Mesendoderm (in vitro differentiated cells): ENCODE measurements around the gene ZFYVE1.
A peak's percentile ranks its signal among the peaks of the same experiment; 100 is the strongest.
"Not testable (repeated sequence)": the region's sequence is repeated elsewhere in the genome, so short reads cannot be mapped to it uniquely, and the experiment has no call there.

Source experiments
- DNase-seq: peaks from one replicate; pipeline ENCODE4 v3.0.0; 2013
- H2AK5ac ChIP-seq: 2 replicates; pipeline ENCODE4 v1.6.1; 2013; ENCODE audit warnings: low read length, inconsistent platforms
- H2BK120ac ChIP-seq: 2 replicates; pipeline ENCODE4 v1.6.1; 2013; ENCODE audit warnings: low read depth, mild to moderate bottlenecking, low read length, moderate library complexity, mixed read lengths
- H2BK15ac ChIP-seq: replicated peaks from 2 replicates; pipeline ENCODE4 v1.6.1; 2013; ENCODE audit warnings: low read depth, mild to moderate bottlenecking, moderate library complexity
- H2BK5ac ChIP-seq: 2 replicates; pipeline ENCODE4 v1.6.1; 2013; ENCODE audit warnings: low read length, inconsistent platforms
- H3K18ac ChIP-seq: 2 replicates; pipeline ENCODE4 v1.6.1; 2013; ENCODE audit warnings: mild to moderate bottlenecking, low read length, mixed read lengths
- H3K23ac ChIP-seq: one replicate; pipeline ENCODE4 v1.6.1; 2013; ENCODE audit warnings: low read length
- H3K27ac ChIP-seq: 2 replicates; pipeline ENCODE4 v1.5.1; 2013; ENCODE audit warnings: low read depth, mild to moderate bottlenecking, inconsistent platforms, low read length, moderate library complexity
- H3K27me3 ChIP-seq: 2 replicates; pipeline ENCODE4 v1.6.1; 2013; ENCODE audit warnings: low read length, control low read depth, mild to moderate bottlenecking, inconsistent platforms; ENCODE audit not compliant: insufficient read depth, poor library complexity
- H3K36me3 ChIP-seq: 2 replicates; pipeline ENCODE4 v1.6.1; 2013; ENCODE audit warnings: low read length, inconsistent platforms; ENCODE audit not compliant: control insufficient read depth, insufficient read depth
- H3K4ac ChIP-seq: one replicate; pipeline ENCODE4 v1.6.1; 2013; ENCODE audit warnings: low read depth, mild to moderate bottlenecking, low read length, moderate library complexity
- H3K4me1 ChIP-seq: 2 replicates; pipeline ENCODE4 v1.6.1; 2013; ENCODE audit warnings: low read depth, low read length, inconsistent platforms; ENCODE audit not compliant: control insufficient read depth
- H3K4me2 ChIP-seq: 2 replicates; pipeline ENCODE4 v1.6.1; 2013; ENCODE audit warnings: low read length
- H3K4me3 ChIP-seq: 2 replicates; pipeline ENCODE4 v1.5.1; 2013; ENCODE audit warnings: mild to moderate bottlenecking, low read length
- H3K56ac ChIP-seq: one replicate; pipeline ENCODE4 v1.6.1; 2013; ENCODE audit warnings: low read length
- H3K79me1 ChIP-seq: 2 replicates; pipeline ENCODE4 v1.6.1; 2013; ENCODE audit warnings: low read length, inconsistent platforms
- H3K79me2 ChIP-seq: 2 replicates; pipeline ENCODE4 v1.6.1; 2013; ENCODE audit warnings: mild to moderate bottlenecking, low read length; ENCODE audit not compliant: control insufficient read depth, insufficient read depth
- H3K9ac ChIP-seq: 2 replicates; pipeline ENCODE4 v1.6.1; 2013; ENCODE audit warnings: low read length, inconsistent platforms
- H4K5ac ChIP-seq: one replicate; pipeline ENCODE4 v1.6.1; 2013; ENCODE audit warnings: low read length
- H4K8ac ChIP-seq: one replicate; pipeline ENCODE4 v1.6.1; 2013; ENCODE audit warnings: low read depth, mild to moderate bottlenecking, control low read depth, low read length, moderate library complexity
- WGBS: extraction: QIAGEN DNeasy Blood & Tissue Kit; methylation state at CpG from one replicate; pipeline ENCODE4 v1.1.7; 2013; ENCODE audit warnings: low lambda C conversion rate, missing lambda C conversion rate; ENCODE audit not compliant: insufficient coverage; ENCODE audit errors: extremely low coverage; 5-methylcytosine and 5-hydroxymethylcytosine counted together

Gene ZFYVE1

DNA sequence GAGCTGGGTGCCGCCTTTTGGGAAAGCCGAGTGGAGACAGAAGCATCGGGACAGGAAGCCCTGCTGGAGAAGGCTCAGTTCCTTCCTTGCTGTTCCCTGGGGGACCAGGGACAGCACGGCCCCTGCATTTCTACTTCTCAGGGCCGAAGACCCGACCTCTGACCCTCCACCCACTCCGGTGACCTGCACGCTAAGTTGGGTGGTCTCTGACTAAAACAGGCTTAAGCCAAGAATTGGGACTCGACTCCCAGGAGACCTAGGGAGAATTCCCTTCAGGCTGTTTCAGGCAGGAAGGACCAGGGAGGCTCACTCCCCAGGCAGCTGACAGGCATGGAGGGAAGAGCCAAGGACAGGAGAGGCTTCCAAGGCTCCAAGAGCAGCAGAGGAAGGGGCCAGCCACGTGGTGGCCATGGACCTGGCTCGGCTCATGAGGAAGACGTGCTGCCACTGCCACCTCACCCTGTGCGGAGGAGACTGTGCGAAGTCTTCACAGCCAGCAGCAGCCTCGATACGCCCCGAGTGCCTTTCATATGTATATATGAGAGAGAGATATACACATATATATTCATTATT lies 56.8 kb downstream of the ZFYVE1 start:
- Histone ChIP-seq H3K4ac (no peak overlapping the region), H3K18ac (no peak overlapping the region), H3K4me1 (no peaks in the 10 kb centered on the region), H3K9ac (no peak overlapping the region), H3K27ac (no peak overlapping the region), H3K23ac (no peak overlapping the region), H3K79me2 (no peaks in the 10 kb centered on the region), H4K8ac (no peak overlapping the region), H3K27me3 (no peaks in the 10 kb centered on the region), H3K79me1 (no peaks in the 10 kb centered on the region), H3K56ac (no peak overlapping the region), H2BK15ac (no peak overlapping the region), H3K36me3 (peaks cover 4% of the 10 kb centered on the region), H3K4me2 (no peak overlapping the region), H2BK120ac (no peak overlapping the region), H2BK5ac (no peak overlapping the region), H4K5ac (no peak overlapping the region), H3K4me3 (no peak overlapping the region), H2AK5ac (no peak overlapping the region)
- WGBS = no CpG with 5 or more reads among the region's 17 CpGs
- DNase-seq = no peak

DNA sequence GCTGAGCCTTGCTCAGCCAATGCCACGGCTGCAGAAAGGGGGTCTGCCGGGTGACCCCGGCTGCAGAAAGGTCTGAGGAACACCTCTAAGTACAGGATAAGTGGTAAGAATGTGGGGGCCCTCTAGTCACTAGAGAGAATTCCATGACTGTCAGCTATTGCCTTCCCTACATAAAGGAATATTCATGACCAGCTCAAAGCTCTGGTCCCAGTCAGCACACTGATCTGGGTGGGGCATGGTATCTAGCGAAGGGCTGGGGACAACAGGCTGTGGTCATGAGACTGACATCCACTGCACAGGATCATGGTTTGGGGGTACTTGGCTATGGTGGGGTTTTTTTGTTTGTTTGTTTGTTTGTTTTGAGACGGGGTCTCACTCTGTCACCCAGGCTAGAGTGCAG lies 58.6 kb downstream of the ZFYVE1 start:
- no CpG with 5 or more reads among the region's 5 CpGs for WGBS
- no peak overlapping the region for H4K8ac ChIP-seq

GRCh38 chr14:72966038-72966437 lies 60.9 kb downstream of the ZFYVE1 start:
- no CpG with 5 or more reads among the region's 6 CpGs for WGBS
- Histone ChIP-seq H4K8ac (no peak overlapping the region), H3K27me3 (no peaks in the 10 kb centered on the region), H3K56ac (no peak overlapping the region), H4K5ac (no peak overlapping the region), H2BK120ac (no peak overlapping the region), H3K27ac (no peak overlapping the region), H3K4ac (no peak overlapping the region), H3K79me1 (no peaks in the 10 kb centered on the region), H3K4me1 (no peaks in the 10 kb centered on the region), H3K4me3 (no peak overlapping the region), H3K36me3 (peaks cover 2% of the 10 kb centered on the region), H2BK5ac (no peak overlapping the region), H3K9ac (no peak overlapping the region), H2BK15ac (no peak overlapping the region), H2AK5ac (no peak overlapping the region), H3K4me2 (no peak overlapping the region), H3K23ac (no peak overlapping the region), H3K18ac (no peak overlapping the region), H3K79me2 (no peaks in the 10 kb centered on the region)
- DNase-seq = no peak

More for the DNA sequence above, 58.6 kb downstream of the ZFYVE1 start:
- no peak overlapping the region for H3K4me3 ChIP-seq
- no peak overlapping the region for H3K18ac ChIP-seq
- no peaks in the 10 kb centered on the region for H3K79me1 ChIP-seq
- H3K79me2 ChIP-seq = no peaks in the 10 kb centered on the region
- peaks cover 2% of the 10 kb centered on the region for H3K36me3 ChIP-seq
- H2BK120ac ChIP-seq = no peak overlapping the region
- H3K27ac ChIP-seq = no peak overlapping the region
- no peak overlapping the region for H4K5ac ChIP-seq
- no peak overlapping the region for H2BK5ac ChIP-seq
- DNase-seq = no peak
- H3K4me1 ChIP-seq = no peaks in the 10 kb centered on the region
- H3K27me3 ChIP-seq = no peaks in the 10 kb centered on the region
- no peak overlapping the region for H3K23ac ChIP-seq
- H2AK5ac ChIP-seq = no peak overlapping the region
- H2BK15ac ChIP-seq = no peak overlapping the region
- no peak overlapping the region for H3K9ac ChIP-seq
- H3K4me2 ChIP-seq = no peak overlapping the region
- no peak overlapping the region for H3K4ac ChIP-seq
- no peak overlapping the region for H3K56ac ChIP-seq

DNA sequence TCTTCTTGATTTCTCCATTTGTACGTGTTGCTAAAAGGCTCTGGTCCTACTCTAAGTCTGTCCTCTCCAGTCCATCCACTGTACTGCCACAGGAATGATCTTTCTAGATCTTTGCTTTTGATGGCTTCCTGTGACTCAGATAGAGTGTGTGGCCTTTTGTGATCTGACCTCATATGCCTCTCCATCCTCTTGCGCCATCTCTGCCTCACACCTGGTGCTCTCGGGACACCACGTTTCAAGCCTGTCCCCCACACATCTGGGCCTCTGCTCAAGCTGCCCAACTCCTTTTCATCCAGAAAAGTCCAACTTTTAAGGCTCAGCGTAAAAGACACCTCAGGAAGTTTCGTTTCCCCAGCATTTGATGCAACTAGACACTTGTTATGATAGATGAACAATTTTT lies 61.7 kb downstream of the ZFYVE1 start:
- no peak overlapping the region for H3K27ac ChIP-seq
- H3K9ac ChIP-seq = no peak overlapping the region
- H3K36me3 ChIP-seq = peaks cover 2% of the 10 kb centered on the region
- no peak overlapping the region for H2BK15ac ChIP-seq
- no peak overlapping the region for H3K4me3 ChIP-seq
- H2BK120ac ChIP-seq = no peak overlapping the region
- H3K27me3 ChIP-seq = no peaks in the 10 kb centered on the region
- DNase-seq = no peak
- no peak overlapping the region for H3K56ac ChIP-seq
- no peak overlapping the region for H2AK5ac ChIP-seq
- H3K4ac ChIP-seq = no peak overlapping the region
- no peak overlapping the region for H2BK5ac ChIP-seq
- no peaks in the 10 kb centered on the region for H3K79me1 ChIP-seq
- no CpG with 5 or more reads among the region's 6 CpGs for WGBS
- H3K18ac ChIP-seq = no peak overlapping the region
- H3K4me1 ChIP-seq = no peaks in the 10 kb centered on the region
- no peak overlapping the region for H3K4me2 ChIP-seq
- H4K5ac ChIP-seq = no peak overlapping the region
- H3K79me2 ChIP-seq = no peaks in the 10 kb centered on the region
- H3K23ac ChIP-seq = no peak overlapping the region
- H4K8ac ChIP-seq = no peak overlapping the region

GRCh38 chr14:72962829-72963312 lies 64.0 kb downstream of the ZFYVE1 start:
- H2AK5ac ChIP-seq = no peak overlapping the region
- no peak overlapping the region for H2BK120ac ChIP-seq
- no peaks in the 10 kb centered on the region for H3K79me2 ChIP-seq
- H3K23ac ChIP-seq = no peak overlapping the region
- no peak overlapping the region for H3K4ac ChIP-seq
- no peak overlapping the region for H3K4me3 ChIP-seq
- no peak overlapping the region for H2BK15ac ChIP-seq
- no peaks in the 10 kb centered on the region for H3K79me1 ChIP-seq
- peak; percentile 86 for DNase-seq
- no CpG with 5 or more reads among the region's 6 CpGs for WGBS
- H4K8ac ChIP-seq = no peak overlapping the region
- H4K5ac ChIP-seq = no peak overlapping the region
- H3K27ac ChIP-seq = no peak overlapping the region
- H3K18ac ChIP-seq = no peak overlapping the region
- no peak overlapping the region for H3K9ac ChIP-seq
- no peak overlapping the region for H3K4me2 ChIP-seq
- no peaks in the 10 kb centered on the region for H3K4me1 ChIP-seq
- no peak overlapping the region for H3K56ac ChIP-seq
- H3K27me3 ChIP-seq = no peaks in the 10 kb centered on the region
- H2BK5ac ChIP-seq = no peak overlapping the region
- H3K36me3 ChIP-seq = peaks cover 5% of the 10 kb centered on the region

DNA sequence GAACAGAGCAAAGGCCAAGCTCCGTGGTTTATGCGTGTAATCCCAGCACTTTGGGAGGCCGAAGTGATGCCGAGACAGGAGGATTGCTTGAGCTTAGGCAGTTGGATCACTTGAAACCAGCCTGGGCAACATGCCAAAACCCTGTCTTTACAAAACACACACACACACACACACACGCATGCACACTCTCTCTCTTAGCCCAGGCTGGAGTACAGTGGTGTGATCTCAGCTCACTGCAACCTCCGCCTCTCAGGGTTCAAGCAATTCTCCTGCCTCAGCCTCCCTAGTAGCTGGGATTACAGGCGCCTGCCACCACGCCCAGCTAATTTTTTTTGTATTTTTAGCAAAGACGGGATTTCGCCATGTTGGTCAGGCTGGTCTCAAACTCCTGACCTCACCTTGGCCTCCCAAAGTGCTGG lies 64.6 kb downstream of the ZFYVE1 start:
- H2BK120ac ChIP-seq, H3K4me3 ChIP-seq, H4K5ac ChIP-seq, H3K56ac ChIP-seq, H3K27ac ChIP-seq, H3K4me1 ChIP-seq, H4K8ac ChIP-seq, H3K4ac ChIP-seq, H3K4me2 ChIP-seq, DNase-seq, H3K27me3 ChIP-seq, H3K36me3 ChIP-seq, H2AK5ac ChIP-seq, H3K79me2 ChIP-seq, H3K23ac ChIP-seq, H2BK15ac ChIP-seq, H2BK5ac ChIP-seq, H3K18ac ChIP-seq, H3K79me1 ChIP-seq, H3K9ac ChIP-seq: not testable (repeated sequence)
- WGBS = no CpG with 5 or more reads among the region's 10 CpGs
